Measurements from ENCODE around the gene IST1. TPM values are rescaled to one million over a fixed set of nuclear protein-coding genes. Genes with fewer than 3 reads are reported as not detected.
"Not testable (repeated sequence)": the region's sequence is repeated elsewhere in the genome, so short reads cannot be mapped to it uniquely, and the experiment has no call there.

Gene IST1
- polyA plus RNA-seq, 3 donors from 2014 or later = 98.3 to 171 (median 141) TPM

DNA sequence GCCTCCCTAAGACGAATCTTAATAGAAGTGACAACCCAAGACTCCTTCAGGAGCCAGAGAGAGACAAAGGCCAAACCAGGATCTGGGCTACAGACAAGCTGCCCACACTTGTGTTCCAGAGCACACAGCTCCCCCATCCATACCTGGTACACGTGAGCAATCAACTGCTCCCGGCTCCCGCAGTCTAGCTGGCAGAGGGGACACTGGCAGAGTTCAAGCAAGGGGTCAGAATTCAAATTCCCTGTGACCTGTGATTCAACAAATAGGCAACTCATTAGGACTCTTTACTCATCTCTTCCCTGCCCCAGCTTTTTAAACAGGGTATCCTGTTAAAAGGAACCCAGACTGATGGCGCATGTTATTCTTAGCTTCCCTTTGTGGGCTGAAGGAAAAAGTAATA, 31.3 kb upstream of the IST1 start:
- Mint-ChIP-seq H3K9me3 (no peaks in the 10 kb centered on the region), H3K4me1 (peaks cover 2 to 5% of the 10 kb centered on the region in 2 donors), H3K27ac (no peak overlapping the region), H3K4me3 (no peak overlapping the region), H3K27me3 (ENCODE audit: low read depth in 3 of 3) (no peaks in the 10 kb centered on the region), H3K36me3 (peaks cover 5 to 20% (median 17%) of the 10 kb centered on the region in 3 donors)
- no peak for DNase-seq

DNA sequence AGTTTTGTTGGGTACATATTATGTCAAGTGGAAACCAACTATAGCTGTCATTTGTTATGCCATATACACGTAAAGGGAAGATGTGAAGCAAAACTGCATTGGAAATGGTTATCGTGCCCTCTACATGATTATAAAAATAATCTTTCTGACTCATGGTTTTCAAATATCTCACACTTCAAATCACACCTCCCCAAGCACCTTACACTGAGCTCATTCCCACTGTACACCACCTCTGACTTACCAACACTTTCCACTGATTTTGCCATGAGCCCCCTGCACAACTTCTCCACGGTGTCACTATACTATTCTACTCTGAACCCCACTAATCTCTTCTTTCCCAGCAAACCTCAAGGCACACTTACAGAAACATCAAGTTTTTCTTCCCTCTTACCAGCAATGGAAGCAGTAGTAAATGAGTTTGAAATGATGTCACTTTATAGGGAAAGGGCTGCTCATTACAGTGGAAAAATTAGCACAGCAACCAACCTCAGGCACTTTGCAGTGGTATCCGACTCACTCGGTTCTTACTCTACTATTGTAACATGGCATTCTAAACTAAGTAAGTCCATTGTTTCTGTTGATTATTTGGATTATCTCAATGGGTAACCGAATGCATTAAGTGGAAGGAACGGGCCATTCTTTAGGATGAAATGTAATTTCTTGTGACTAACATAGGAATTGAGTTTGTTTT, 30.0 kb upstream of the IST1 start:
- H3K27me3 Mint-ChIP-seq (ENCODE audit: low read depth in 3 of 3) = no peaks in the 10 kb centered on the region
- H3K4me3 Mint-ChIP-seq = no peak overlapping the region
- H3K9me3 Mint-ChIP-seq = no peaks in the 10 kb centered on the region
- peaks cover 0 to 2% of the 10 kb centered on the region in 2 donors for H3K4me1 Mint-ChIP-seq
- peak overlapping the region in 2 of 6 donors; percentile 0 to 25 for H3K27ac Mint-ChIP-seq
- peaks cover 5 to 22% (median 18%) of the 10 kb centered on the region in 3 donors for H3K36me3 Mint-ChIP-seq
- DNase-seq = no peak

DNA sequence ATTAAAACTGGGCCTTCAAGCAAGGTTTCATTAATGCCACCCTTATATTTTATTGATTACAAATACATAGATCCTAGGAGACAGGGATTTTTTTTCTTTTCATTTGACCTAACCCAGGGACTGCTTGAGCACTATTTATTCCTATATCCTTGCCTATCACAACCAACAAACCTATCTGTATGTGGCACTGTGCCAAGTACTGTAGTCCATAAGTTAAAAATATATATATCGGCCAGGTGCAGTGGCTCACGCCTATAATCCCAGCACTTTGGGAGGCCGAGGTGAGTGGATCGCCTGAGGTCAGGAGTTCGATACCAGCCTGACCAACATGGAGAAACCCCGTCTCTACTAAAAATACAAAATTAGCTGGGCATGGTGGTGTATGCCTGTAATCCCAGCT, 28.2 kb upstream of the IST1 start:
- H3K4me1 Mint-ChIP-seq; DNase-seq; H3K27ac Mint-ChIP-seq; H3K9me3 Mint-ChIP-seq; H3K4me3 Mint-ChIP-seq; H3K27me3 Mint-ChIP-seq (ENCODE audit: low read depth in 3 of 3): not testable (repeated sequence)
- H3K36me3 Mint-ChIP-seq = peaks cover 10 to 26% (median 18%) of the 10 kb centered on the region in 3 donors

DNA sequence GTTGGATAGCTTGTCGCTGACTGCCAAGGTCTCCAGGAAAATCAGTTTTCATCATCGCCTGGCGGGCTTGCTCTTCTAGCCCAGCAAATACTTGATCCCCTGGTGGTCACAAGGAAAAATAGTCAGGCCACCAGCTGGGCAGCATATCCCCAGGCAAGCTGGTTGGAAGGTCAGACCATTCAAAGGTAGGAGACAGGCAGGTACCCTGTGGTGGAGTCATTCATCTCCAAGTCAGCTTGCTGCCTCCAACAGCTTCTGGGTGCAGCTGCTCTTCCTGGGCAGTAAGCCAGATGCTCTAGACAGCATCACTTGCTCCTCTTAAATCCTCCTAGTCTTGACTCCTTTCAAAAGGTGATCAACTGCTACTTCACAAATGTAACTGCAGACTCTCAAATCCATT, 27.4 kb upstream of the IST1 start:
- H3K4me1 Mint-ChIP-seq = peaks cover 0 to 2% of the 10 kb centered on the region in 2 donors
- H3K4me3 Mint-ChIP-seq = no peak overlapping the region
- H3K36me3 Mint-ChIP-seq = peaks cover 10 to 26% (median 18%) of the 10 kb centered on the region in 3 donors
- H3K27me3 Mint-ChIP-seq (ENCODE audit: low read depth in 3 of 3) = peaks cover 0 to 2% (median 0%) of the 10 kb centered on the region in 3 donors
- H3K9me3 Mint-ChIP-seq = no peaks in the 10 kb centered on the region
- no peak overlapping the region for H3K27ac Mint-ChIP-seq
- DNase-seq = no peak

DNA sequence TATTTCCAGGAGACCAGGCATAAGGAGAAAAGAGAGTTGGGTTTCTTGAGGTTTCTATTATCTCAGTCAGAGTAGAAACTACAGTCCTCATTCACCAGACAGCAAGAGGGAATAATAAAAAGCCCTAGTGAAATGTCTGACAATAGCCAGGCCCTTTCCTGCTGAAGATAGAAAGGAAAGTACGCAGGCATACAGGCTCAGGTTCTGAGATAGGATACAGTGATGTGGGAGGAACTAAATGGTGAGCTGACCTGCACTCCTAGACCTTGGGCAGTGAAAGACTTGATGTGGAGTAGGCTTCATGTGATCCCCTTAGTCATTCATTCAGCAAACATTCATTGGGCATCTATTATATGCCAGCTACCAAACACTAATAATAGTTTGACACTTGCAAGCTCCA, 26.2 kb upstream of the IST1 start:
- no peak overlapping the region for H3K4me3 Mint-ChIP-seq
- peaks cover 10 to 26% (median 18%) of the 10 kb centered on the region in 3 donors for H3K36me3 Mint-ChIP-seq
- H3K27me3 Mint-ChIP-seq (ENCODE audit: low read depth in 3 of 3) = peaks cover 0 to 2% (median 0%) of the 10 kb centered on the region in 3 donors
- no peak for DNase-seq
- no peak overlapping the region for H3K27ac Mint-ChIP-seq
- H3K4me1 Mint-ChIP-seq = peaks cover 0 to 2% of the 10 kb centered on the region in 2 donors
- no peaks in the 10 kb centered on the region for H3K9me3 Mint-ChIP-seq

DNA sequence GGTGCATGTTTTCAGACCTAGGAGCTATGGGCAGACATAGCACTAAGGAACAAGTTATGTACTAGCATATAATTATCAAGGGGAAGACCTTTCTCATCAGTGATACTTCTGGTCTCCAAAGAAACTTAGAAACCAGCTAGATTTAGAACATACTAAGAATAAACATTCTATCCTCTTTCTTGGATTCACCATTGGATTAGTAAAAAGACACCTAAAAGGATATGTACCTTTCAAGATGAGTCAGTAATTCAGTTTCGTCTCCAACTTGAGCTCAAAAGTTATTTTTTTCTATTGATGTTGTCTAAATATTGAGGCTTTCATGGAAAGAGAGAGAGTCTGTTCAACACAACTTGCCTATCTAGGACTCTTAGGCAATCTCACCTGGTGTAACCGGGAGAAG, 24.5 kb upstream of the IST1 start:
- DNase-seq = no peak
- peaks cover 0 to 2% (median 0%) of the 10 kb centered on the region in 3 donors for H3K27me3 Mint-ChIP-seq (ENCODE audit: low read depth in 3 of 3)
- H3K4me3 Mint-ChIP-seq = no peak overlapping the region
- H3K27ac Mint-ChIP-seq = no peak overlapping the region
- H3K36me3 Mint-ChIP-seq = peaks cover 5 to 14% (median 11%) of the 10 kb centered on the region in 3 donors
- H3K9me3 Mint-ChIP-seq = no peaks in the 10 kb centered on the region
- no peaks in the 10 kb centered on the region for H3K4me1 Mint-ChIP-seq

DNA sequence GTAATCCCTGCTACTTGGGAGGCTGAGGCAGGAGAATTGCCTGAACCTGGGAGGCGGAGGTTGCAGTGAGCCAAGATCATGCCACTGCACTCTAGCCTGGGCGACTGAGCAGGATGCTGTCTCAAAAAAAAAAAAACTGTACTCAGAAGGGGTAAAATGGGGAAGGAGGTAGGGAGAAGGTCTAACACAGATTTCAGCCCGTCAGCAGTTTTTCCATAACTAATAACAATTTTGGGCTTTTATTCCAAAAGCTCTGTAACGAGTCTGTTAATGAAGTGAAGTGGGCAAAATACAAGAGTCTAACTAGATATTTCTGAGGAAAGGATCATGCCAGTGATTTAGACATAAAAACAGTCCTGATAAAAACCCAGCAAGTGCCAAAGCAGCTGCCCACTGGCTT, 22.1 kb upstream of the IST1 start:
- Mint-ChIP-seq H3K4me1 (no peaks in the 10 kb centered on the region), H3K9me3 (no peaks in the 10 kb centered on the region), H3K4me3 (no peak overlapping the region), H3K27me3 (ENCODE audit: low read depth in 3 of 3) (peaks cover 0 to 4% (median 0%) of the 10 kb centered on the region in 3 donors), H3K36me3 (peaks cover 11 to 13% (median 12%) of the 10 kb centered on the region in 3 donors), H3K27ac (peak overlapping the region in 2 of 6 donors; percentile 40 to 68)
- no peak for DNase-seq

DNA sequence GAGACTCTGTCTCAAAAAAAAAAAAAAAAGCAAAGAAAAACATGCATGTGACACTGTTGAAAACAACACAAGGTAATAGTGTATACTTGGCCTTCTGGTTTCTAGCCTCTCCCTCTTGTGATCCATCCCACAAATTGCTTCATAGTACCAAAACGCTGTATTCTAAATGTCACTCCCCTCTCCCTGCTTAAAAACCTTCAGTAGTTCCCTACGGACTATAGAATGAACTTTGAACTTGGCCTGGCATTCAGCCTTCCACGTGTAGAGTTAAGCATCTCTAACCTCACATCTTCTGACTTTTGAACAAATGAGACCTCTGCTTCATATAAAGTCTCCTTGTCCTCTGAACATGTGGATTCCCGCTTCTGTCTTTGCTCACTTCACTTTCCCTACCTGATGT, 16.4 kb upstream of the IST1 start:
- Mint-ChIP-seq H3K27ac (peak overlapping the region in 1 of 6 donors; percentile 79), H3K4me3 (no peak overlapping the region)

DNA sequence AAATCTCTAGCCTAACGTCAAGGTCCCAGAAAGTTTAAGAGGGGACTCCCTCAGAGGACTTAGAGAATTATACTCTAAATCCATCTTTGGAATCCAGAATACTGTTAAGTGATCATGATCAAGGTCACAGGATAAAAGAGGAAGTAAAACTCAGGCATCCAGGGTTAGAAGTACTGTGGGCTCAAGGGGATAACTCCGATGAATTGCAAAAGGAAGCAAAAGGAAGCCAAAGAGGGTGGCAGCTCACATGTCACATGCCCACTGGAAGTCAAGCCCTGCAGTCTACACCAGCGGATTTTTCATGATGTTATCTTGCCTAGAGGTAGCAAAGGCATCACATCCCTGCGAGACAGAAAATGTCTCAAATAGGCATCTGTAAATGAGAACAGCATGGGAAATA, 15.2 kb upstream of the IST1 start:
- DNase-seq = no peak
- peaks cover 6 to 20% (median 14%) of the 10 kb centered on the region in 3 donors for H3K27me3 Mint-ChIP-seq (ENCODE audit: low read depth in 3 of 3)
- H3K4me3 Mint-ChIP-seq = no peak overlapping the region
- H3K9me3 Mint-ChIP-seq = no peaks in the 10 kb centered on the region
- H3K27ac Mint-ChIP-seq = peak overlapping the region in 3 of 6 donors; percentile 36 to 89 (median 50)
- peaks cover 12 to 21% (median 14%) of the 10 kb centered on the region in 3 donors for H3K36me3 Mint-ChIP-seq
- H3K4me1 Mint-ChIP-seq = peaks cover 43 to 50% of the 10 kb centered on the region in 2 donors

More for the DNA sequence above, 16.4 kb upstream of the IST1 start:
- Mint-ChIP-seq H3K36me3 (peaks cover 12 to 21% (median 14%) of the 10 kb centered on the region in 3 donors), H3K4me1 (peaks cover 37 to 41% of the 10 kb centered on the region in 2 donors), H3K27me3 (ENCODE audit: low read depth in 3 of 3) (peaks cover 2 to 11% (median 7%) of the 10 kb centered on the region in 3 donors), H3K9me3 (no peaks in the 10 kb centered on the region)
- no peak for DNase-seq

DNA sequence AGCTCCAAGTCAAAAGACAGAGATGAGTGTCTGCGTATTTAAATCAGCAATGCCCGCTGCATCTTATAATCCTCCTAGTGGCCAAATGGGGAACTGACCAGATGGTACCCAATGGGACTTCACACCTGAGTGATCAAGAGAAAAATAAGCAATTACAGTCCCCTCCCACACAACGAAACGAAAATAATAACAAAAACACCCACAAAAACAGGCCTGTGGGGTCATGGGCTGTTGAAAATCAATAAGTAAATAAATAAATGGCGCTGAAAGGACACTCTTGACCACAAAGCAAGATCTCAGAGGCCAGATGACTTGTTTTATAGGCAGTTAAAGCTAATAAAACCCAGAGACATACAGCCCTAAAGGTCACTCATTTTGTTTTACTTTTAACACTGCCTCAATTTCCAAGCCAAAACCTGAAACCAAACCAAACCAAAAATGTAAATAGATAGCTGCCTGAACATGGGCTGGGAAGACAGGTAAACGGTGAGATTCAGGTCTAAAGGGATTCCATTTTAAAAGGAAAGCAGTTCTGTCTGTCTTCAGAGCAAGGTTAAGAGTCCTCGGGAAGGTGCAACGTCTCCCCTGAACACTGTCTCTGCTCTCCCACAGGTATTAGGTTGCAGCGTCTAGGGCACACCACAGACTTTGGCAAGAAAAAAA, 12.7 kb upstream of the IST1 start:
- DNase-seq = peak; percentile 73 to 78 (median 76)
- peaks cover 48 to 56% of the 10 kb centered on the region in 2 donors for H3K4me1 Mint-ChIP-seq
- H3K36me3 Mint-ChIP-seq = peaks cover 7 to 14% (median 8%) of the 10 kb centered on the region in 3 donors

DNA sequence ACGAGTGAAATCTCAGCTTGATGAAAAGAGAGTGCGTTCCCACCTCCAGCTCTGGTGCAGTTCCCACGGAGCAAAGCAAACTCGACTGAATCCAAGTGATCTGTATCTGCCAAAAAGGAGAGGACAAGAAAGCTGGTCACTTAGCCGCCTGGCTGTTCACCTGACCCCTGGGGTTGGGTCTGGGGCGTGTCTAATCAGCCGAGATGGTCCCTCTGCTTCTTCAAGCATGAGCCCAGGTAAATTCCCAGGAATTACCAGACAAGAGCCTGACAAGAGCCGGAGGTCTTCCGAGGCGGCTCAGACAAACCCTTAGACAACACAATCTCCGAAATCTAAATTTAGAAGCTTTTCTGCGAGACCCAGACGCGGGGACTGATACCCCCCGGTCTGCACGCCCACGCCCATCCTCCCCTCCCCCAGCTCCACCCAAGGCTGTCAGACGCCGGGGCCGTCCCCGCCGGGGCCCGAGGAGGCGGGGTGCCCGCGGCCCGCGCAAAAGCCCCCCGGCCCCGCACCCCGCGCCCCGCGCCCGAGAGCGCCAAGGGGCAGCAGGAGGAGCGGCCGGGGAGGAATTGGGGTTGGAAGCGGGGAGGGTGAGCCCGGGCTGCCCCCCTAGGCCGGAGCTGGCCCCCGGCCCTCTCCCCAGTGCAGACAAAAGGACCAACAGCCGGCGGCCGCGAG, 12.0 kb upstream of the IST1 start:
- DNase-seq = peak; percentile 34 to 46 (median 45)
- Mint-ChIP-seq H3K36me3 (peaks cover 7 to 14% (median 8%) of the 10 kb centered on the region in 3 donors), H3K9me3 (no peaks in the 10 kb centered on the region), H3K4me3 (peak overlapping the region; percentile 79 to 93 (median 87)), H3K27me3 (ENCODE audit: low read depth in 3 of 3) (peaks cover 6 to 20% (median 17%) of the 10 kb centered on the region in 3 donors), H3K27ac (peak overlapping the region; percentile 84 to 92 (median 90)), H3K4me1 (peaks cover 48 to 56% of the 10 kb centered on the region in 2 donors)

More for the DNA sequence above, 12.7 kb upstream of the IST1 start:
- Mint-ChIP-seq H3K27me3 (ENCODE audit: low read depth in 3 of 3) (peaks cover 6 to 20% (median 17%) of the 10 kb centered on the region in 3 donors), H3K4me3 (peak overlapping the region; percentile 79 to 93 (median 87)), H3K27ac (peak overlapping the region; percentile 84 to 92 (median 90)), H3K9me3 (no peaks in the 10 kb centered on the region)

DNA sequence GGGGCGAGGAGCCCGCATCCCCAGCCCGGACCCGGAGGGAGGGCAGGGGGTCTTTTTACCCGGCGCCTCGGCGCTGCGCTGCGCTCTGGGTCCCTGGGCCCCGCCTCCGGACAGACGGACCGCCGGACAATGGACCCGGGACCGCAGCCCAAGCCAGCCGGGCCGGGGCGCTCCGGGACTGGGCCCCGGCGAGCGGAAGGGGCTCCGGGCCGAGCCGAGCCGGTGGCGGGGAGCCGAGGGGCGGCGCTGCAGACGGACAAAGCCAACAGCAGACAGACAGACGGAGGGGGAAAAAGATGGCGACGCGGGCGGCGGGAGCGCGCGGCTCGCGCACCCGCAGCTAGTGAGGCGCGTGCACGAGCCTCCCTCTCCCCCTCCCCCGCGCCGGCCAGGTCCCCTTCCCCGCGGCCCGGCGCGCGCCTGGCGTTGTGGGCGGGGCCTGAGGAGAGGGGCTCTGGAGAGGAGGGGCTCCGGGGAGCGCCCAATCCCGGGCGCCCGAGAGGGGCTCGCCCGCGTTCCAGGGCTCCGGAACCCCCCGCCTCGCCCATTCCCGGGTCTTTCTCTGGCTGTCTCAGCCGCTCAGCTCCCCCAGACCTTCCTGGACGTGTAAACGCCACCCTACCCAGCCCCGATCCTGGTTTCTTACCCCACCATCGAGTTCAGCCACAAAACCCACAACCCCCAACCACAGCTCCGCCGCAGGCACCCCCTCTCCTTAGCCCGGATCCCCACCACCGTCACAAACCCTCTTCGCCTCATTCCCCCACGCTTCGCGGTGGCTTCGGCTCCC, 11.3 kb upstream of the IST1 start, which contains the start of gene ZNF821:
Gene ZNF821 (minus strand): TSS at position 334 of the 790 bp plus-strand sequence. CDS start 4,236 bp downstream, outside the sequence.
- Mint-ChIP-seq H3K4me3 (peak within 1 kb of the TSS; percentile 93 to 96 (median 95)), H3K4me1 (peaks cover 48 to 56% of the 10 kb centered on the region in 2 donors), H3K27me3 (ENCODE audit: low read depth in 3 of 3) (peaks cover 6 to 20% (median 17%) of the 10 kb centered on the region in 3 donors), H3K36me3 (peaks cover 5 to 10% (median 8%) of the 10 kb centered on the region in 3 donors), H3K9me3 (no peaks in the 10 kb centered on the region), H3K27ac (peak within 1 kb of the TSS; percentile 91 to 98 (median 94))
- DNase-seq = peak; percentile 76 to 81 (median 77)

DNA sequence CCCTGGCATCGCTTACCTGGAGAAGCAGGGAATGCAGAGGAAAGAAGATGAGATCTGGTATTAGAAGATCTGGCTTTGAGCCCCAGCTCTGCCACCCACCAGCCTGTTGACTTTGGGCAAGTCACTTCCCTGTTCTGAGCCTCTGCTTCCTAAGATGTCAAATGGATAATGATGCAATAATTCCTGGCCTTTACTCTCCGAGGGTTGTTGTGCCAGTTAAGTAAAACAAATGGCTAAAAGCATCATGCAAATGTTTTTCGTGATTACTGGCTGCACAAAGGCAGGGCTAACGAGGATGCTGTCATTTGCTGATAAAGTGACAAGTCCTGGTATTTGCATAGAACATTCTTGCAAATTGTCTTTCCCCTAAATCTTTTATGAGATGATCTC, 10.1 kb upstream of the IST1 start:
- no peak for DNase-seq
- peaks cover 41 to 44% of the 10 kb centered on the region in 2 donors for H3K4me1 Mint-ChIP-seq
- H3K4me3 Mint-ChIP-seq = peak overlapping the region; percentile 93 to 96 (median 95)
- H3K27me3 Mint-ChIP-seq (ENCODE audit: low read depth in 3 of 3) = peaks cover 6 to 20% (median 17%) of the 10 kb centered on the region in 3 donors
- H3K36me3 Mint-ChIP-seq = peaks cover 0 to 4% (median 0%) of the 10 kb centered on the region in 3 donors
- no peaks in the 10 kb centered on the region for H3K9me3 Mint-ChIP-seq
- H3K27ac Mint-ChIP-seq = peak overlapping the region; percentile 68 to 96 (median 78)
